ENCODE measurements around the gene DSCAML1. TPM values are rescaled to one million over a fixed set of nuclear protein-coding genes. Genes with fewer than 3 reads are reported as not detected.

The DSCAML1 gene
- total RNA-seq, 1 experiment from 2014 or later = 0.15 TPM

DNA sequence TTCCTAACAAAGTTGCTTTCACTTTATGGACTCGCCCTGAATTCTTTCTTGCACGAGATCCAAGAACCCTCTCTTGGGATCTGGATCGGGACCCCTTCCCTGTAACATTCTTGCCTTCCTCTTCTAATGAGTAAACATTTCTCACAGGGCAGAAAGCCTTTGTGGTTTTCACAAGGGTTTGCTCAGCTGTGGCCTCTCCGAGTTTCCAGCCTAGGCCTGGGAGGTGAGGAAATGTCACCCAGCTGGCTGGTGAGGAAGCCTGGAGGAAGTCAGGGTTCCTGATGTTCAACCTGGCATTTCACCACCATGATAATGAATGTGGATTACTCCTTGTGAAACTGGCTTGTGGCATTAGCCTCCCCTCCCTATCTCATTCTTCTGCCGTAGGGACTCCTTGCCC lies 224.9 kb downstream of the DSCAML1 start:
- H4K8ac ChIP-seq (replicated peaks; ENCODE audit: insufficient read length, low read depth, low read length) = no peak overlapping the region
- no peaks in the 10 kb centered on the region for H3K79me2 ChIP-seq (ENCODE audit: insufficient read depth, low read length)
- H3K4me1 ChIP-seq (ENCODE audit: insufficient read depth, low read length) = no peaks in the 10 kb centered on the region
- no peak overlapping the region for H2AK5ac ChIP-seq (ENCODE audit: insufficient read length, low read length)
- H3K9me3 ChIP-seq (ENCODE audit: control insufficient read depth, low read depth, low read length) = no peaks in the 10 kb centered on the region
- no peak overlapping the region for H4K5ac ChIP-seq (ENCODE audit: insufficient read length, low read depth, low read length)
- peaks cover 4 to 6% of the 10 kb centered on the region in 2 experiments; a peak in 3 of 4 replicates for H3K4me1 Mint-ChIP-seq
- H3K9ac ChIP-seq (ENCODE audit: extremely low read depth, insufficient read length, low read length) = no peak overlapping the region
- no peak overlapping the region for H3T11ph ChIP-seq (ENCODE audit: low read length)
- no peaks in the 10 kb centered on the region for H4K20me1 ChIP-seq (ENCODE audit: control insufficient read depth, insufficient read depth, insufficient read length)
- no peak overlapping the region for H2BK12ac ChIP-seq (ENCODE audit: insufficient read length, low read depth, low read length)
- no peak overlapping the region for H3K18ac ChIP-seq (ENCODE audit: insufficient read length, low read depth, low read length)
- no peak overlapping the region for H3K27ac Mint-ChIP-seq
- no peak overlapping the region for H2BK20ac ChIP-seq (ENCODE audit: low read depth, low read length, poor library complexity, severe bottlenecking)
- no CpG with 5 or more reads among the region's 5 CpGs for WGBS (ENCODE audit: extremely low coverage, insufficient read length, low lambda C conversion rate)
- TF ChIP-seq, protein P1, sequence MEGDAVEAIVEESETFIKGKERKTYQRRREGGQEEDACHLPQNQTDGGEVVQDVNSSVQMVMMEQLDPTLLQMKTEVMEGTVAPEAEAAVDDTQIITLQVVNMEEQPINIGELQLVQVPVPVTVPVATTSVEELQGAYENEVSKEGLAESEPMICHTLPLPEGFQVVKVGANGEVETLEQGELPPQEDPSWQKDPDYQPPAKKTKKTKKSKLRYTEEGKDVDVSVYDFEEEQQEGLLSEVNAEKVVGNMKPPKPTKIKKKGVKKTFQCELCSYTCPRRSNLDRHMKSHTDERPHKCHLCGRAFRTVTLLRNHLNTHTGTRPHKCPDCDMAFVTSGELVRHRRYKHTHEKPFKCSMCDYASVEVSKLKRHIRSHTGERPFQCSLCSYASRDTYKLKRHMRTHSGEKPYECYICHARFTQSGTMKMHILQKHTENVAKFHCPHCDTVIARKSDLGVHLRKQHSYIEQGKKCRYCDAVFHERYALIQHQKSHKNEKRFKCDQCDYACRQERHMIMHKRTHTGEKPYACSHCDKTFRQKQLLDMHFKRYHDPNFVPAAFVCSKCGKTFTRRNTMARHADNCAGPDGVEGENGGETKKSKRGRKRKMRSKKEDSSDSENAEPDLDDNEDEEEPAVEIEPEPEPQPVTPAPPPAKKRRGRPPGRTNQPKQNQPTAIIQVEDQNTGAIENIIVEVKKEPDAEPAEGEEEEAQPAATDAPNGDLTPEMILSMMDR (conservative IDR thresholded peaks at IDR 0.05) = no peak
- no peaks in the 10 kb centered on the region for H3K36me3 Mint-ChIP-seq (ENCODE audit: insufficient read depth in 1 of 3, low read depth in 3 of 3)
- H3K9me3 Mint-ChIP-seq = no peaks in the 10 kb centered on the region
- no peak overlapping the region for H4K91ac ChIP-seq (ENCODE audit: insufficient read length, low read depth, low read length)
- no peaks in the 10 kb centered on the region for H3K27me3 ChIP-seq (ENCODE audit: insufficient read depth, low read length)
- no peaks in the 10 kb centered on the region for H3K23me2 ChIP-seq (ENCODE audit: insufficient read length, low read depth, low read length, poor library complexity, severe bottlenecking)
- H2AFZ ChIP-seq (ENCODE audit: low read length) = no peak overlapping the region
- no peak overlapping the region for H3K4me2 ChIP-seq (ENCODE audit: insufficient read depth, insufficient read length, low read length)
- peaks cover 22% of the 10 kb centered on the region for H3K27me3 Mint-ChIP-seq (ENCODE audit: low read depth)
- DNase-seq = no peak
- no peak overlapping the region for H3K4ac ChIP-seq (ENCODE audit: low read depth, low read length)
- no peaks in the 10 kb centered on the region for H3K79me1 ChIP-seq (ENCODE audit: insufficient read depth, low read depth, low read length, poor library complexity, severe bottlenecking)
- no peak overlapping the region for H2BK15ac ChIP-seq (ENCODE audit: low read depth, low read length)
- no peak overlapping the region for H3K14ac ChIP-seq (ENCODE audit: insufficient read depth, low read length)
- H3K23ac ChIP-seq (ENCODE audit: insufficient read length, low read depth, low read length) = no peak overlapping the region
- H2BK5ac ChIP-seq (ENCODE audit: insufficient read length, low read length) = no peak overlapping the region
- H3K4me3 Mint-ChIP-seq = no peak overlapping the region
- no peak overlapping the region for H2BK120ac ChIP-seq (ENCODE audit: low read depth, low read length, poor library complexity, severe bottlenecking)
- no peak overlapping the region for H3K56ac ChIP-seq (ENCODE audit: insufficient read length, low read depth, low read length)
- no peak overlapping the region for H3K27ac ChIP-seq (ENCODE audit: insufficient read length, low read depth, low read length)

All from H9 (cell line).